K562 (cell line): ENCODE data around the gene LRRC43. TPM values are rescaled to one million over a fixed set of nuclear protein-coding genes. Genes with fewer than 3 reads are reported as not detected.

ENCODE experiments used
- ATAC-seq: fragments of 200-7000 bp; cut with Tn5 transposase; 3 replicates; pipeline ENCODE4 v1.9.1; 2020; ENCODE audit warnings: moderate library complexity
- BruUV-seq: library from RNA; stranded (reverse); fragments of 400-500 nt; replicated peaks from 2 replicates; lab custom pipeline; 2021; lab: Mats Ljungman, UMichigan
- CTCF ChIA-PET: fragments of 300-600 bp; formaldehyde crosslinking; extraction: SDS; loops from one replicate; lab custom pipeline; 2021; ENCODE audit warnings: low intra/inter-chr PET ratio; lab: Yijun Ruan, JAX
- POLR2A ChIA-PET: fragments of 300-600, 350-650 bp; sonication (Branson Sonifier 250); formaldehyde crosslinking; extraction: SDS; loops from one replicate; lab custom pipeline; 2021; ENCODE audit warnings: antibody characterized with exemption, inconsistent platforms; lab: Yijun Ruan, JAX
- DNase-seq, 4 experiments: peaks; one replicate each; pipeline versions ENCODE4 v3.0.0 to v3.0.0-alpha.2; 2011 to 2018; ENCODE audit warnings: low spot score in 3 of 4, mixed read lengths in 3 of 4; ENCODE audit errors: extremely low read depth in 1 of 4
- FAIRE-seq: peaks from 2 replicates; lab custom pipeline; 2011; peaks lifted over from hg19 to GRCh38; lab: Jason Lieb, UNC
- H2AFZ ChIP-seq: 2 replicates; pipeline ENCODE4 v1.6.0; 2011; ENCODE audit warnings: low read depth, low read length, control low read depth, inconsistent platforms
- H3K27ac ChIP-seq: fragments of 200-600 bp; 3 replicates; pipeline ENCODE4 v1.8.0; 2011; ENCODE audit warnings: low read depth, mild to moderate bottlenecking, control low read depth, inconsistent platforms, low read length, moderate library complexity, mixed read lengths; ENCODE audit errors: extremely low read depth
- H3K27me3 ChIP-seq, 2 experiments: fragments of 300-600 bp in 1 of 2; 2 replicates in 1 of 2; 3 replicates in 1 of 2; pipeline versions ENCODE4 v1.6.0 to v1.8.0; 2011; ENCODE audit warnings: inconsistent platforms in 2 of 2, low read length in 2 of 2, mild to moderate bottlenecking in 1 of 2, mixed read lengths in 1 of 2, moderate library complexity in 1 of 2; ENCODE audit not compliant: control insufficient read depth in 2 of 2, insufficient read depth in 2 of 2
- H3K36me3 ChIP-seq: fragments of 300-600 bp; 3 replicates; pipeline ENCODE4 v1.8.0; 2011; ENCODE audit warnings: mild to moderate bottlenecking, low read length, inconsistent platforms; ENCODE audit not compliant: control insufficient read depth, insufficient read depth
- H3K4me1 ChIP-seq, 2 experiments: fragments of 200-600 bp in 1 of 2; replicated peaks in 1 of 2; 2 replicates in 1 of 2; 3 replicates in 1 of 2; pipeline versions ENCODE4 v1.5.1 to v1.8.0; 2011; ENCODE audit warnings: inconsistent platforms in 2 of 2, low read length in 2 of 2, mild to moderate bottlenecking in 1 of 2, mixed read lengths in 1 of 2, moderate library complexity in 1 of 2; ENCODE audit not compliant: control insufficient read depth in 2 of 2, insufficient read depth in 2 of 2
- H3K4me2 ChIP-seq: 2 replicates; pipeline ENCODE4 v1.6.1; 2011; ENCODE audit warnings: low read length, control low read depth, inconsistent platforms, mixed read lengths; ENCODE audit not compliant: insufficient read depth
- H3K4me3 ChIP-seq: fragments of 200-600 bp; sonication (generic), shearing (Covaris generic); 2 replicates; pipeline ENCODE4 v1.5.1; 2016; ENCODE audit warnings: control low read depth, inconsistent platforms
- H3K79me2 ChIP-seq: fragments of 200-600 bp; 3 replicates; pipeline ENCODE4 v1.8.0; 2011; ENCODE audit warnings: low read length, inconsistent platforms; ENCODE audit not compliant: control insufficient read depth, insufficient read depth
- H3K9ac ChIP-seq, 2 experiments: 2 replicates each; pipeline versions ENCODE4 v1.6.0 to v1.6.1; 2011; ENCODE audit warnings: low read depth in 2 of 2, low read length in 2 of 2, control low read depth in 1 of 2, inconsistent platforms in 1 of 2, mild to moderate bottlenecking in 1 of 2, mixed read lengths in 1 of 2; ENCODE audit not compliant: insufficient read depth in 1 of 2
- H3K9me1 ChIP-seq: one replicate; pipeline ENCODE4 v1.6.0; 2011; ENCODE audit warnings: inconsistent platforms, mild to moderate bottlenecking, low read length, moderate library complexity; ENCODE audit not compliant: control insufficient read depth, insufficient read depth
- H3K9me3 ChIP-seq: replicated peaks from 2 replicates; pipeline ENCODE4 v1.5.1; 2011; ENCODE audit warnings: low read depth, low read length, inconsistent platforms; ENCODE audit not compliant: control insufficient read depth, insufficient read depth
- H4K20me1 ChIP-seq: replicated peaks from 2 replicates; pipeline ENCODE4 v1.6.1; 2011; ENCODE audit warnings: low read length, inconsistent platforms, mixed read lengths; ENCODE audit not compliant: control insufficient read depth, insufficient read depth
- JUN ChIP-seq, 2 experiments: sonication (generic) in 1 of 2; formaldehyde crosslinking in 1 of 2; IDR thresholded peaks; 2 replicates each; pipeline versions ENCODE4 v1.6.1 to v1.8.0; 2012 to 2022; ENCODE audit warnings: borderline replicate concordance in 2 of 2, mild to moderate bottlenecking in 2 of 2, improper control_type of control experiment in 1 of 2, low read depth in 1 of 2, low read length in 1 of 2, missing genetic modification reagents in 1 of 2
- ZKSCAN1 ChIP-seq: fragments of 150-350 bp; IDR thresholded peaks from 2 replicates; pipeline ENCODE4 v1.6.1; 2016; ENCODE audit warnings: low read depth, low read length
- ZNF212 ChIP-seq: fragments of 450-650 bp; formaldehyde crosslinking; IDR thresholded peaks from 2 replicates; pipeline ENCODE4 v1.4.0; 2020; ENCODE audit warnings: mild to moderate bottlenecking
- WGBS: fragments of 100-300 bp; shearing (Covaris generic); methylation state at CpG from one replicate; pipeline ENCODE4 v1.1.6; 2016; ENCODE audit warnings: low coverage, mixed read lengths; ENCODE audit not compliant: insufficient coverage; ENCODE audit errors: missing lambda C conversion rate; 5-methylcytosine and 5-hydroxymethylcytosine counted together
- in situ Hi-C: fragments of 300-500 bp; cut with MboI; formaldehyde crosslinking; loops from 4 replicates; pipeline ENCODE4 v1.15.0; 2018; ENCODE audit warnings: inconsistent platforms, mixed read lengths
- intact Hi-C: fragments of 100-400 bp; cut with micrococcal nuclease; formaldehyde crosslinking; loops from 2 replicates; pipeline ENCODE4 v1.14.2; 2022
- polyA plus RNA-seq, 8 experiments: library from polyadenylated mRNA; depleted of rRNA in 4 of 8; stranded (reverse) in 5 of 8; unstranded in 3 of 8; fragments of >200 nt; fragmentation: Nextera tagmentation in 2 of 8; fragmentation: Illumina TruSeq in 1 of 8; extraction: Ambion mirVana in 2 of 8; extraction: Trizol in 1 of 8; gene quantifications; 2 replicates each; pipeline versions ENCODE4 v1.2.1 to v1.2.3, GENCODE V29; 2011 to 2014; ENCODE audit warnings: inconsistent platforms in 1 of 8, missing spikeins in 1 of 8
- total RNA-seq, 7 experiments: library from RNA; depleted of rRNA in 6 of 7; stranded (reverse); fragments of >200 nt in 6 of 7; fragmentation: Illumina TruSeq in 2 of 7; extraction: Trizol in 2 of 7; gene quantifications; 2 replicates each; pipeline versions ENCODE4 v1.2.1 to v1.2.3, GENCODE V29; 2011 to 2021; ENCODE audit warnings: low replicate concordance in 1 of 7

The LRRC43 gene
- total and polyA plus RNA-seq, 9 of the 15 experiments (the other 6 are each of a cell fraction or from before 2014, with no cell fraction given) = 0.19 TPM; not detected in 8

GRCh38 chr12:122199484-122200355 is 16.8 kb downstream of the LRRC43 start:
- POLR2A ChIA-PET = interaction anchor here (0.6 kb wide), 1 partner anchor 124 kb away, joined by 3 read pairs; no protein-coding TSS in a partner anchor

More at GRCh38 chr12:122199484-122200355, 16.8 kb downstream of the LRRC43 start:
- ATAC-seq (no peak), DNase-seq (no peak), FAIRE-seq (no peak)
- Histone ChIP-seq H3K27ac (no peak overlapping the region), H3K4me3 (no peak overlapping the region), H2AFZ (no peak overlapping the region; the same call in 1 of the 2 replicates), H3K27me3 (no peaks in the 10 kb centered on the region), H3K4me1 (peaks cover 18 to 56% of the 10 kb centered on the region in 2 experiments), H3K9me1 (no peaks in the 10 kb centered on the region), H3K9me3 (peaks cover 13% of the 10 kb centered on the region), H4K20me1 (no peaks in the 10 kb centered on the region), H3K9ac (peak overlapping the region in 1 of 2 experiments; percentile 74; a peak in 1 of 4 replicates), H3K36me3 (no peaks in the 10 kb centered on the region), H3K4me2 (no peak overlapping the region), H3K79me2 (no peaks in the 10 kb centered on the region)
- no peak for TF ChIP-seq ZNF212 (CRISPR knock-in tag)
- TF ChIP-seq ZKSCAN1 = no peak
- no peak for TF ChIP-seq JUN (IDR thresholded peaks at IDR 0.05; ENCODE audit: borderline replicate concordance, low read depth, low read length)
- TF ChIP-seq JUN (CRISPR knock-in tag; IDR thresholded peaks at IDR 0.05; ENCODE audit: borderline replicate concordance) = no peak
- BruUV-seq = no TSS peak
- WGBS = 77% methylated on average over 27 of the region's 29 CpGs
- in situ Hi-C loops (no loop called here), intact Hi-C loops (no loop called here)
- CTCF ChIA-PET = interaction anchor here (0.7 kb wide), 1 partner anchor 1134 kb away, joined by 3 read pairs; no protein-coding TSS in a partner anchor
